ENCODE data around the gene BIK. TPM values are rescaled to one million over a fixed set of nuclear protein-coding genes. Genes with fewer than 3 reads are reported as not detected.

BIK gene
- total RNA-seq, 1 donor from 2014 or later = not detected

DNA sequence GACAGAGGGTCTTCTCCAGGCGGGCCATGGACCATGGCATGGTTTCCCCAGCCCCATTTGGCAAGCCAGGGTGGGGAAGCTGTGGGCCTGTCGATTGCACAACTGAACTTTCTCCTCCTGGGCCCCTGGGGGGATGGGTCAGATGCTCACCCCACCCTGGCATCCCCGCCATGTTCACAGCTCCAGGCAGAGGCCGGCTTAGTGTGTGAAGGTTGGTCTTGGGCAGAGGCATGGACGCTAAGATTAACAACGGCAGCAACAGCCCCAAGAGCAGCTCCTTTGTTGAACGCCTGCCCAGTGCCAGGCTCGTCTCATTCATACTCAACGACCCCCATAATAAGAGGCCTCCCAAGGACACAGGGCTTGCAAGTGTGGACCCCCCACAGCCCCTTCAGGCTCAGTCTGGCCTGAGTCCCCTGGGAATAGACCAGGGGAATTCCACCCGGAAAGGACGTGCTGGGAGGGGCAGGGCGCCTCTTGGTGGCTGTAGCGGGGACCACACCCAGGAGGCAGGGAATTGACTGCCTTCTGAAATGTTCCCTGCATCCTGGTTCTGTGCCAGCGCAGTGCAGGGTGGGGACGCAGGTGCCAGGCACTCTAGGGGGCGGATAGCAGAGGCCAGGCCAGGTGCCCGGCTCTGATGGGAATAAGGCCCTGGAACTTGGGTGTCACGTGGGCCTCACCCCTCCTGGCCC, 49.1 kb downstream of the BIK start:
- H3K27ac ChIP-seq = no peak overlapping the region
- no peak overlapping the region for H3K4me3 ChIP-seq
- no peaks in the 10 kb centered on the region for H3K27me3 ChIP-seq
- peaks cover 17 to 31% of the 10 kb centered on the region in 2 donors for H3K36me3 ChIP-seq
- TF ChIP-seq, protein P1, sequence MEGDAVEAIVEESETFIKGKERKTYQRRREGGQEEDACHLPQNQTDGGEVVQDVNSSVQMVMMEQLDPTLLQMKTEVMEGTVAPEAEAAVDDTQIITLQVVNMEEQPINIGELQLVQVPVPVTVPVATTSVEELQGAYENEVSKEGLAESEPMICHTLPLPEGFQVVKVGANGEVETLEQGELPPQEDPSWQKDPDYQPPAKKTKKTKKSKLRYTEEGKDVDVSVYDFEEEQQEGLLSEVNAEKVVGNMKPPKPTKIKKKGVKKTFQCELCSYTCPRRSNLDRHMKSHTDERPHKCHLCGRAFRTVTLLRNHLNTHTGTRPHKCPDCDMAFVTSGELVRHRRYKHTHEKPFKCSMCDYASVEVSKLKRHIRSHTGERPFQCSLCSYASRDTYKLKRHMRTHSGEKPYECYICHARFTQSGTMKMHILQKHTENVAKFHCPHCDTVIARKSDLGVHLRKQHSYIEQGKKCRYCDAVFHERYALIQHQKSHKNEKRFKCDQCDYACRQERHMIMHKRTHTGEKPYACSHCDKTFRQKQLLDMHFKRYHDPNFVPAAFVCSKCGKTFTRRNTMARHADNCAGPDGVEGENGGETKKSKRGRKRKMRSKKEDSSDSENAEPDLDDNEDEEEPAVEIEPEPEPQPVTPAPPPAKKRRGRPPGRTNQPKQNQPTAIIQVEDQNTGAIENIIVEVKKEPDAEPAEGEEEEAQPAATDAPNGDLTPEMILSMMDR (IDR thresholded peaks at IDR 0.05) = peak in 1 of 3 experiments; percentile 16
- no peaks in the 10 kb centered on the region for H3K4me1 ChIP-seq
- no peak for DNase-seq (ENCODE audit: low spot score in 2 of 2)
- no peaks in the 10 kb centered on the region for H3K9me3 ChIP-seq
- intact Hi-C loops (cut with DNase I) = no loop called here

DNA sequence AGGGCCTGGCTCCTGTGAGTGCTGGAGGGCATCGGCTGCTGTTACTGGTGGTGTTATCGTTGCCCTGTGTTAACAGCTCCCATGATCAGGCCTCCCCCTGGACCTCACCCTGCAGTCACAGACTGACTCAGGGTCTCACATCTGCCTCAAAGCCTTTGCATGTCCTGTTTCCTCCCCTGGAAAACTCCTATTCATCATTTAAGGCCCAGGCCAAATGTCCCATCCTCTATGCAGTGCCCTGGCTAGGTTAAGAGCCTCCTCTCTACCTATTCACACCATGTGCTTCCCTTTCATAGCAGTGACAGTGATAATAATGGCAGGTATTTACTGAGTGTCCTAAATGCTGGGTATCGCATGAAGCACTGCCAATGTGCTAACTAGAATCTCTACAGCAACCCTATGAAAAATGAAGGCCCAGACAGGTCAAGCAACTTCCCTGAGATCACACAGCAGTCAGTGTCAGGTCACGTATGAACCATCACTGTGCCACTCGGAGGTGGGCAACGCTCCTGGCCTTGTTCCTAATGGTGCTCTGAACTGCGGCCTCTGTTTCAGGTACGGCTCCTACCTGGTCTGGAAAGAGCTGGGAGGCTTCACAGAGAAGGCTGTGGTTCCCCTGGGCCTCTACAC, 50.1 kb downstream of the BIK start:
- Histone ChIP-seq H3K4me3 (no peak overlapping the region), H3K27ac (no peak overlapping the region), H3K27me3 (no peaks in the 10 kb centered on the region), H3K9me3 (no peaks in the 10 kb centered on the region), H3K36me3 (peaks cover 17 to 34% of the 10 kb centered on the region in 2 donors), H3K4me1 (no peaks in the 10 kb centered on the region)
- DNase-seq (ENCODE audit: low spot score in 2 of 2) = no peak
- TF ChIP-seq, protein P1 (IDR thresholded peaks at IDR 0.05) = no peak
- intact Hi-C loops (cut with DNase I) = no loop called here

DNA sequence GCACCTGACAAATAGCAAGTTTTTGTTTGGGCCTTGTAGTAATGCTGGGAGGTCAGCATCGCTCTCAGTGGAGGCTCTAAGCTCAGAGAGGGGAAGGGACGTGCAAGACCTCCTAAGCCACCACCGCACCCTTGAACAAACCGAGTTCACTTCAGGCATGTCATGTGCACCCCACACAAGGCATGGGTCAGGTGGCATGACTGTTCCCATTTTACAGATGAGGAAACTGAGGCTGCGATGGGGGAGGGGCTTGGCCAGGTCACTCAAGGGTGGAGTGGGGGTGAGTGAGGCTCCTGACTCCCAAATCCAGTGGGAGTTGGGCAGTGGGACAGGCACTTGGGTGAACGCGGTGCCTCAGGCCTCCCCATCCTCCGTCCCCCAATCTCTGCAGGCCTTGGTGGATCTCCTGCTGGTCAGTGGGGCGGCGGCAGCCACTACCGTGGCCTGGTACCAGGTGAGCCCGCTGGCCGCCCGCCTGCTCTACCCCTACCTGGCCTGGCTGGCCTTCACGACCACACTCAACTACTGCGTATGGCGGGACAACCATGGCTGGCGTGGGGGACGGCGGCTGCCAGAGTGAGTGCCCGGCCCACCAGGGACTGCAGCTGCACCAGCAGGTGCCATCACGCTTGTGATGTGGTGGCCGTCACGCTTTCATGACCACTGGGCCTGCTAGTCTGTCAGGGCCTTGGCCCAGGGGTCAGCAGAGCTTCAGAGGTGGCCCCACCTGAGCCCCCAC, 52.0 kb downstream of the BIK start:
- Histone ChIP-seq H3K4me3 (no peak overlapping the region), H3K27ac (no peak overlapping the region), H3K27me3 (no peaks in the 10 kb centered on the region), H3K9me3 (no peaks in the 10 kb centered on the region), H3K36me3 (peaks cover 17 to 36% of the 10 kb centered on the region in 2 donors), H3K4me1 (no peaks in the 10 kb centered on the region)
- TF ChIP-seq, protein P1 (IDR thresholded peaks at IDR 0.05) = no peak
- intact Hi-C loops (cut with DNase I) = no loop called here
- DNase-seq (ENCODE audit: low spot score in 2 of 2) = no peak

DNA sequence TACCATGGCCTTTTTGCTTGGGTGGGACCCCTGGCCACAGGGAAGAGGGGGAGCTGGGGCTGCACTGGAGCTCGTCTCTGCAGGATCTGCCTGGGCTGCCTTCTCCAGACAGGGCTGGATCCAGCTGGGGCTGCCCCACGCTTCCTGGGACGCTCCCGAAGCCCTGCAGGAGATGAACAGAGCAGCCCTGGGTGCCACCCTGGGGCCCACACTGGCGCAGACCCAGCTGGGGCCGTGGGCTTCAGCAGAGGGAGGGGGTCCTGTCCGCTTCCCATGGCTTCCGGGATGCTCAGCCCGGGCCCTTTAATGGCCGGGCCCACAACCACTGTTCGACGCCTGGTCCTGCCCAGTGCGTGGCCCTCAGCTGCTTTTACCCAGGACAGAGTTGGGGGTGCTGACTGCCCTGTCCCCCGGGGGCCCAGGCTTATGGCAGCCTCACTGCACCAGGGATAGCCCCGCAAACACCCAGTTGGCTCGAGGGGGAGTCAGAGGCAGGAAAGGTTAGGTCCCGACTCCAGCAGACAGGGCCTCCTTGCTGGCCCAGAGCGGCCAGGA, 52.8 kb downstream of the BIK start:
- DNase-seq (ENCODE audit: low spot score in 2 of 2) = no peak
- H3K9me3 ChIP-seq = no peaks in the 10 kb centered on the region
- TF ChIP-seq, protein P1 (IDR thresholded peaks at IDR 0.05) = no peak
- H3K27me3 ChIP-seq = no peaks in the 10 kb centered on the region
- no peak overlapping the region for H3K4me3 ChIP-seq
- peaks cover 19 to 42% of the 10 kb centered on the region in 2 donors for H3K36me3 ChIP-seq
- no peak overlapping the region for H3K27ac ChIP-seq
- intact Hi-C loops (cut with DNase I) = no loop called here
- no peaks in the 10 kb centered on the region for H3K4me1 ChIP-seq

DNA sequence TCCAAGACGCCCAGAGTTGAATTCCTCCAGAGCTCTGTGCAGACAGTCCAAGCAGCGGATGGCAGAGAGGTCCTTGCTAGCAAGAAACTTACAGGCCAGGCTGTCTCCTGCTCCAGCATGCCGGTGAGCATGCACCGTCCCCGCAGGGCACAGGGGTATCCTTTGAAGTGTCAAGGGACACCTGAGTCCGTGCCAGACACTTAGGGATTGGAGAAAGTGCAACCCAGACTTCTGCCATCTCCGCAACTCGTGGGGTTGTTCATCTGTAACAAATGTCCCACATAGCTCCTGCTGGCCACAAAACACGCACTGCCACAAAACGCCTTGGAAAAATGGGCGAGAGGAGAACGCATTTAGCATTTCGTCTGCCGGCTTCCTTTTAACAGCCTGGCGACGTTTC, 54.1 kb downstream of the BIK start:
- Histone ChIP-seq H3K4me1 (no peaks in the 10 kb centered on the region), H3K27me3 (no peaks in the 10 kb centered on the region), H3K9me3 (no peaks in the 10 kb centered on the region), H3K36me3 (peaks cover 23 to 36% of the 10 kb centered on the region in 2 donors), H3K4me3 (no peak overlapping the region), H3K27ac (no peak overlapping the region)
- TF ChIP-seq, protein P1 (IDR thresholded peaks at IDR 0.05) = no peak
- no peak for DNase-seq (ENCODE audit: low spot score in 2 of 2)
- intact Hi-C loops (cut with DNase I) = no loop called here
